A172 (cell line): ENCODE results near the gene PBX3. TPM values are rescaled to one million over a fixed set of nuclear protein-coding genes. Genes with fewer than 3 reads are reported as not detected.
A peak's percentile ranks its signal among the peaks of the same experiment; 100 is the strongest.

Source experiments
- DNase-seq: peaks from one replicate; pipeline ENCODE4 v3.0.0-alpha.2; 2015; ENCODE audit warnings: low spot score
- total RNA-seq: library from RNA; depleted of rRNA; stranded (reverse); fragments of >200 nt; shearing (Covaris generic); gene quantifications from 2 replicates; pipeline ENCODE4 v1.2.3, GENCODE V29; 2014

Gene PBX3
- total RNA-seq, 1 experiment from 2014 or later: 85.0 TPM

DNA sequence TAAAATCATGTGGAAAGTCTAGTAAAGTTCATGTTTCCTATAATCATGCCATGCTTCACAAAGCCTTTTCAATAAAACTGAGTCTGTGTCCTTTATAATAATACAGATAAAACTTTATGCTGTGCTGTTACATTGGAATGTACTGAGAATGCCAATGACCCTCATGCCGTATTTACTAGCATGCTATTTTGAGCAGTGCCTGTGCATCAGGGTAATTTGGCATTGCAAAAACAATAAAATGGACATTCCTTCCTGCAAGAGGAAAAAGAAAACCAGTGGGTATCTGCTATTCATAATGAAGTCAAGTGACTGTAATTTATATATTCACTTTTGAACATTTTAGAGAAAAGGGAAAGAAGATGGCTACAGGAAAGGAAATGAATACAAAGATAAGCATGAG, 159.0 kb downstream of the PBX3 start:
- no peak for DNase-seq

GRCh38 chr9:125906893-125907292, 159.7 kb downstream of the PBX3 start:
- DNase-seq: no peak

DNA sequence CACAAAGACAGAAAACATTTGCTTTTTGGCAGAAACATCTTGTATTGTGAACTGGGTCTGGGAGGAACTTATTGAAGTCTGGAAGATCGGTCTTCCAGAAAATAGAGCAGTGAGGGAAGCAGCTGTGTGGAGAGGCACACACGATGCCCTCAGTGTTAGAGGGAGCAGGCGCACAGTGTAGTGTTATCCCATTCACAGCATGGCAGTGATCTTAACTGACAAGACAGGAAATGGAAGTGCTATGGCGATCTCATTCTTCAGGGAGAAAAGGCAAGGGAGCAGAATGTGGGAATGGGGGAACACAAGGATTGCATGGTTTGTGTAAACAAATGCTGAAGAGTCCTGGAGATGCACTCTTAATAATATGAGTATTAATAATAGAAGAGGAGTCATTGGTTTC, 161.0 kb downstream of the PBX3 start:
- DNase-seq: no peak

GRCh38 chr9:125908966-125909365, 161.8 kb downstream of the PBX3 start:
- DNase-seq: no peak

- DNase-seq: no peak
These were observed 162.3 kb downstream of the PBX3 start for GRCh38 chr9:125909459-125909858.

GRCh38 chr9:125910286-125910685, 163.1 kb downstream of the PBX3 start:
- no peak for DNase-seq

- no peak for DNase-seq
These were observed 164.9 kb downstream of the PBX3 start for GRCh38 chr9:125911861-125912644.

DNA sequence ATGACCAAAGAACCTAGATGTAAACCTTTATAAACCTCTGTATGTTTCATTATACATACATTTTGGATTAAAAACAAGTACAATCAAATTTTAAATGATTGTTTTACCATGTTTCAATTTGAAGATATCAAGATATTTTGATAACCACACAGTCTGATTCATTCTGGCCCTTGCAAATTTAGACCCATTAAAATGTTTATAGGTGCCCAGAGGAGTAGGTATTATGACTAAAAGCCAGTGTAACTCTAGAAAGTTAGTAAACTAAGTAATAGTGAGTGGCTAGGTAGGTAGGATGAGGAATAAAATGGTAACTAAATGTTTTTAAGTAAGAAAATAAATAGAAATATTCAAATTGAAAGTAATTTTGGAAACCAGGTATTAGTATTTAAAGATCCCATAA, 165.5 kb downstream of the PBX3 start:
- no peak for DNase-seq

DNA sequence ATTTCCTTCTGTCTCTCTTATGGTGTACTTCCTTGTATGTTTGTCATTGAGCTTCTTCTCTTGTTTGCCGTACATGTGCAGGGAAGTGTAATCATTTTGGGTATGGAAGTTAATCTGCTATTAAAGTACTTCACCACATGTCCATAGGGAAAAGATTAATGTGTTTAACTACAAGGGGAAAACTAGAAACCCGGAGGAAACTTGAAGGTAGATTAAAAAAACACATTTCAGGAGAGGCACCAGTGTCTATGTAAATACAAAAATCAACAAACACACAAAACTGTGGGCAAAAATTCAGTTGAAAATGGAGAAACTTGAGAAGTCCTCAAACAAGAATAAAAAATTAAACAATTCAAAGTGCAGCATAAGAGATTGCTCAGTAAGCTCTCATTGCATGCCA, 166.4 kb downstream of the PBX3 start:
- no peak for DNase-seq

- DNase-seq: no peak
These were observed 167.2 kb downstream of the PBX3 start for GRCh38 chr9:125914411-125914810.

GRCh38 chr9:125915606-125916005, 168.4 kb downstream of the PBX3 start:
- DNase-seq: no peak

DNA sequence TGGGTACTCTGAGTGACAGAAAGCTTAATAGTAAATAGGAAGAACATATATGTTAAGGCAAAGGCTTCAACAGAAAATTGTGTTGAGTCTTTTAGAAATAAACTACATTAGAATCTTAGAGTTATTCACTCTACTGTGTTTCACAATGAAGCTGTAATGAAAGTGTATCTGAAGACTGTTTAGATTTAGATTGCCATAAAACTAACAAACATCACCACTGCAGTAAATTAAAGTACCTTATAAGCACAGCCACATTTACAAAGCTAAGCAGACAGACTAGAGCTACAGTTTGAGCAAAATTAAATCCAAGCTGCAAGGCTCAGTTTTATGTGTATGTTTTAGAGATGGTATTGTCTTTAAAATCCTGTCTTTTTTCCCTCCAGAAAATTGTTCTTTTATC, 172.4 kb downstream of the PBX3 start:
- DNase-seq: no peak

- DNase-seq: no peak
These were observed 173.2 kb downstream of the PBX3 start for GRCh38 chr9:125920402-125920801.

- no peak for DNase-seq
These were observed 175.7 kb downstream of the PBX3 start for GRCh38 chr9:125922854-125923253.

DNA sequence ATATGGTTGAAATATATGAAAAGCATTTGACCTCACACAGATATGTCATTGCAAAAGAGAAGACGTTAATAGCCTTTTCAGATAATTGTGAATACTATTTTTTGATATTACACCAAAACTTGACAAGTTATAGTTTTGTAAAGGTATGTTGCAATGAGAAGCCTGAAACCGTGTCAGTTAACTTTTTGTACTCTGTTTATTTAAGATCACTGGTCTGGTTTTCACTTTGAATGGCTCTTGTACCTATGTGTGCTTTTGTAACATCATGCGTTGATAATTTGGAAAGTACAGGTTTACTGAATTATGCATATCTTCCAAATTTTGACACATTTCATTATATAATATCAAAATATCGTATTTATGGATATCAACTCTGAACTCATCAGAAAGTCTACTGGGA, 177.2 kb downstream of the PBX3 start:
- no peak for DNase-seq

DNA sequence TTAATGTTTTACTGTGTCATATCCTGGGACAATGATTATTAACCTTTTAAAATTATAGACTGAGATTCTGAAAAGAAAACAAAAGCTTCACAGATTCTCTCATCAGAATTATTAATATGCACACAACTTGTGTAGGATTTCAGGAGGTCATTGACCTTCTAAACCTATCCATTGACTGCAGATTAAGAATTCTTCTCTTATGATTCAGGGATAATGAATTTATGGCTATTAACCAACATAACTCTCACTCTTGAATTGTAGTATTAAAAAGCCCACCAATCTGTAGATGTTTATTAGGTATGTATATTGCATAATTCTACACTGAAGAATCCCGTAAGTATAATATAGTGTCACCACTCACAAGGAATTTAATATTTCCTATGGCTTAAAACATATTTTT, 179.8 kb downstream of the PBX3 start:
- no peak for DNase-seq

DNA sequence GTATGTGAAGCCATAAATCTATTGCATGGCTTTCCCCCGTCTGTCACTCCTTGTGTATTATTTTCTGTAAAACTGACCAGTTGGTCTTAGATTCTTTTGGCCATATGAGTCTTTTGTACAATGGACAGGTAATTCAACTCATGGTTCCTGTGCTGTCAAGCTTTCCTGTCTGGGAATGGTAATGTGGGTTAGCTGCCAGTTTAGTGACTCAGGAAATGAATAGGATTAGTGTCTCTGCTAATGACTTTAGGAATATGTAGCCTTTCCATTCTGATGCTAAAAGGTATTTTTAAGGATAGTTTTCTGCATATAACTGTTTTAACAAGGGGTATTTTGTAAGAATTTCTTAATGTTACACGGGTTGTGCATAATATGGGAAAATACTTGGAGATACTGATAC, 182.7 kb downstream of the PBX3 start:
- DNase-seq: peak; percentile 50

DNA sequence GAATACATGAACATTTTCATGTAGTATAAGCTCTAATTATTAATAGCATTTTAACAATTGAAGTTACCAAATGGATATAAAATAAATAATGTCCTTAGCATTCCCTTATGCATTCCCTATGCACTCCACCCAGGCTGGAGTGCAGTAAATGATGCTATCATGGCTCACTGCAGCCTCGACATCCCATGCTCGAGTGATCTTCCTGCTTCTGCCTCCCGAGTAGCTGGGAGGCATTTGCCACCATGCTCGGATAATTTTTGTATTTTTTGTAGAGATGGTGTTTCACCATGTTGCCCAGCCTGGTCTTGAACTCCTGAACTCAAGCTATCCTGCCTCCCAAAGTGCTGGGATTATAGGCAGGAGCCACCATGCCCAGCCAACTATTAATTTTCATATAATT, 184.0 kb downstream of the PBX3 start:
- no peak for DNase-seq

DNA sequence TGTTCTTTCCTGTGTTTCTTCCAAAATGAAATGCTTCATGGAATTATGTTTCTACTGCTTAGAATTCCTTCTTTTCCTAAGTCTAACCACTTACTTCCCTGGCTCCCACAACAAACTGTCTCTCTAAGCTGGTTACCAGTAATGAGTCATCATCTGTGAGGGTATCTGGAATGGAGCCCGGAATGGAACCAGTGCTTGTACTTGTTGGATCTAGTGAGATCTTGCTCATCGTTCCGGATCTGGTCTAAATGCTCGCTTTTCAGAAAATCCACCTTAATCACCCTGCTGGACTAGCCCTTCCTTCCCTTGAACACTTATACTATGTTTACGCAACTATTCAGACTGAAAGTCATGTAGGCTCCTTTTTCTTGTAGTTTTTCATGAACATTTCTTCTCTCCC, 184.8 kb downstream of the PBX3 start:
- DNase-seq: peak; percentile 100

GRCh38 chr9:125932746-125933455, 185.7 kb downstream of the PBX3 start:
- no peak for DNase-seq

DNA sequence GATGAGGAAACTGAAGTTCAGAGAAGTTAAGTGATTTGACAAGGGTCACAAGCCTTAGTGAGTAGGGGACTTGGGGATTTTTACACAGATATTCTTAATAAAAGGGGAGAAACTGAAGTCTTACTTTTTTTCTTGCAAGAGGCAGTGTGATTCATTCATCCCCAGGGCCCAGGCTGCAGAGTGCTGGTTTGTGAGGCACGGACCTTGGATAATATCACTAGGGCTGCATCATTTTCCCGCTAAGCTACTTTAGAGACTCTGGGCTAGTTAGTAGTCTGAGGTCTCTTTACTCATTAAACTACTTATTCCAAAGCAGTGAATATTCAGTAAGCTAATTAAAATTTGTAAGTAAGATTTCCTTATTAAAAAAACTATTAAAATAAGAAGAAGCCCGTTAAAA, 195.0 kb downstream of the PBX3 start:
- no peak for DNase-seq

- DNase-seq: no peak
These were observed 196.7 kb downstream of the PBX3 start for GRCh38 chr9:125943831-125944230.

GRCh38 chr9:125946397-125946796, 199.2 kb downstream of the PBX3 start:
- no peak for DNase-seq
